ENCODE results near the gene ZNF629.
A peak's percentile ranks its signal among the peaks of the same experiment; 100 is the strongest.

Gene ZNF629

GRCh38 chr16:30755955-30756780 is 30.8 kb downstream of the ZNF629 start:
- CTCF ChIA-PET, result no interaction called here
- H3K9me3 Mint-ChIP-seq, result no peaks in the 10 kb centered on the region
- no peak overlapping the region for H3K4me3 Mint-ChIP-seq
- peaks cover 18% of the 10 kb centered on the region for H3K36me3 Mint-ChIP-seq
- no peak overlapping the region for H3K27ac Mint-ChIP-seq
- H3K4me1 Mint-ChIP-seq, result peaks cover 9% of the 10 kb centered on the region
- no peaks in the 10 kb centered on the region for H3K27me3 Mint-ChIP-seq
- DNase-seq, result no peak

GRCh38 chr16:30753596-30753995 is 33.4 kb downstream of the ZNF629 start:
- CTCF ChIA-PET, result no interaction called here
- H3K4me1 Mint-ChIP-seq, result peaks cover 14% of the 10 kb centered on the region
- DNase-seq, result no peak
- H3K27ac Mint-ChIP-seq, result no peak overlapping the region
- H3K27me3 Mint-ChIP-seq, result no peaks in the 10 kb centered on the region
- H3K9me3 Mint-ChIP-seq, result no peaks in the 10 kb centered on the region
- H3K4me3 Mint-ChIP-seq, result no peak overlapping the region
- peaks cover 19% of the 10 kb centered on the region for H3K36me3 Mint-ChIP-seq

- CTCF ChIA-PET, result no interaction called here
- Mint-ChIP-seq H3K9me3 (no peaks in the 10 kb centered on the region), H3K36me3 (peaks cover 19% of the 10 kb centered on the region), H3K4me3 (peak overlapping the region; percentile 22), H3K4me1 (peaks cover 28% of the 10 kb centered on the region), H3K27me3 (no peaks in the 10 kb centered on the region), H3K27ac (peak overlapping the region; percentile 43)
- DNase-seq, result no peak
Observed at GRCh38 chr16:30750876-30751465, 36.0 kb downstream of the ZNF629 start.

- CTCF ChIA-PET, result no interaction called here
- Mint-ChIP-seq H3K4me1 (peaks cover 28% of the 10 kb centered on the region), H3K9me3 (no peaks in the 10 kb centered on the region), H3K27me3 (no peaks in the 10 kb centered on the region), H3K36me3 (peaks cover 17% of the 10 kb centered on the region), H3K4me3 (no peak overlapping the region), H3K27ac (no peak overlapping the region)
- DNase-seq, result no peak
Observed at GRCh38 chr16:30750201-30750600, 36.8 kb downstream of the ZNF629 start.

- Mint-ChIP-seq H3K27me3 (no peaks in the 10 kb centered on the region), H3K27ac (peak overlapping the region; percentile 88), H3K36me3 (peaks cover 19% of the 10 kb centered on the region), H3K4me3 (peak overlapping the region; percentile 92), H3K4me1 (peaks cover 28% of the 10 kb centered on the region), H3K9me3 (no peaks in the 10 kb centered on the region)
- peak; percentile 60 for DNase-seq
- CTCF ChIA-PET, result interaction anchor here (1.0 kb wide), 2 partner anchors 55 to 97 kb away, joined by 3 to 4 read pairs; no protein-coding TSS in a partner anchor
Observed at GRCh38 chr16:30748634-30749445, 38.2 kb downstream of the ZNF629 start.

GRCh38 chr16:30747799-30748633 is 39.0 kb downstream of the ZNF629 start, which contains the start of gene PHKG2:
Gene PHKG2, plus strand, starts transcription at chr16:30748425. Its CDS starts 396 bp downstream, at chr16:30748821.
- CTCF ChIA-PET, result interaction anchor here (1.0 to 1.2 kb wide), 4 partner anchors 14 to 97 kb away, joined by 3 to 4 read pairs (median 4); no protein-coding TSS in a partner anchor
- no peaks in the 10 kb centered on the region for H3K27me3 Mint-ChIP-seq
- H3K9me3 Mint-ChIP-seq, result no peaks in the 10 kb centered on the region
- H3K4me1 Mint-ChIP-seq, result peaks cover 28% of the 10 kb centered on the region
- peak; percentile 99 for DNase-seq
- H3K36me3 Mint-ChIP-seq, result peaks cover 23% of the 10 kb centered on the region
- peak within 1 kb of the TSS; percentile 92 for H3K4me3 Mint-ChIP-seq
- peak within 1 kb of the TSS; percentile 90 for H3K27ac Mint-ChIP-seq

GRCh38 chr16:30747331-30747730 is 39.7 kb downstream of the ZNF629 start:
- no peaks in the 10 kb centered on the region for H3K27me3 Mint-ChIP-seq
- H3K36me3 Mint-ChIP-seq, result peaks cover 23% of the 10 kb centered on the region
- no peaks in the 10 kb centered on the region for H3K9me3 Mint-ChIP-seq
- CTCF ChIA-PET, result interaction anchor here (1.0 to 1.2 kb wide), 5 partner anchors 13 to 98 kb away, joined by 3 to 5 read pairs (median 4); no protein-coding TSS in a partner anchor
- no peak for DNase-seq
- H3K4me3 Mint-ChIP-seq, result peak overlapping the region; percentile 92
- H3K27ac Mint-ChIP-seq, result peak overlapping the region; percentile 90
- peaks cover 28% of the 10 kb centered on the region for H3K4me1 Mint-ChIP-seq

DNA sequence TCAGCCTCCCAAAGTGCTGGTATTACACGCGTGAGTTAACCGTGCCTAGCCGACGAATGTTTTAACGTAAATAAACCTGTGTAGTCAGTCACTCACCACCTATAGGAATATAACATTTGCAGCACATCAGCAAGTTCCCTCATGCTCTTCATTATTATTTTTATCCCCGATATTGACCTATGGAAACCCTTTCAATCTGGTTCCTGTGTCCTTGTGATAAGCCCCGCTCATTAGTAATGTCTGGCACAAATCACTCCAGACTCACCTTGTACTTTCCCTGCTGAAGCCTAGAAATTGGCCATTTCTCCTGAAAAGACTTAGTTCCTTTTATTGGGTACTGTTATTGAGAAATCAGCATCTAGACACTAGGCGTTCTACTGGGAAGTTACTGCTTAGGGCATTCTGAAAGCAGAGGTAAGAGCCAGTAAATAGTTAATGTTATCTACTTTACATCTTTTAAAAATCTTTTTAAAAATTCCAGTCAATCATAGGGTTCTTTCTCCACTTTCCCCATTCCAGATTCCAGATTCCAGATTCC is 40.3 kb downstream of the ZNF629 start:
- no peak for DNase-seq
- Mint-ChIP-seq H3K27ac (peak overlapping the region; percentile 90), H3K4me1 (peaks cover 28% of the 10 kb centered on the region), H3K9me3 (no peaks in the 10 kb centered on the region), H3K4me3 (no peak overlapping the region), H3K27me3 (no peaks in the 10 kb centered on the region), H3K36me3 (peaks cover 28% of the 10 kb centered on the region)
- CTCF ChIA-PET, result interaction anchor here (1.0 to 1.2 kb wide), 3 partner anchors 12 to 29 kb away, joined by 3 to 5 read pairs (median 4); no protein-coding TSS in a partner anchor

- Mint-ChIP-seq H3K27me3 (no peaks in the 10 kb centered on the region), H3K27ac (no peak overlapping the region), H3K4me1 (peaks cover 26% of the 10 kb centered on the region), H3K36me3 (peaks cover 33% of the 10 kb centered on the region), H3K9me3 (no peaks in the 10 kb centered on the region), H3K4me3 (no peak overlapping the region)
- CTCF ChIA-PET, result interaction anchor here (1.0 kb wide), 1 partner anchor 99 kb away, joined by 3 read pairs; no protein-coding TSS in a partner anchor
- DNase-seq, result no peak
Observed at GRCh38 chr16:30745082-30745481, 41.9 kb downstream of the ZNF629 start.

- no peaks in the 10 kb centered on the region for H3K27me3 Mint-ChIP-seq
- peaks cover 18% of the 10 kb centered on the region for H3K4me1 Mint-ChIP-seq
- H3K4me3 Mint-ChIP-seq, result no peak overlapping the region
- no peak overlapping the region for H3K27ac Mint-ChIP-seq
- CTCF ChIA-PET, result interaction anchor here (0.9 kb wide), 1 partner anchor 21 kb away, joined by 3 read pairs; no protein-coding TSS in a partner anchor
- DNase-seq, result no peak
- no peaks in the 10 kb centered on the region for H3K9me3 Mint-ChIP-seq
- H3K36me3 Mint-ChIP-seq, result peaks cover 34% of the 10 kb centered on the region
Observed at GRCh38 chr16:30744183-30744582, 42.8 kb downstream of the ZNF629 start.

- Mint-ChIP-seq H3K27me3 (no peaks in the 10 kb centered on the region), H3K36me3 (peaks cover 38% of the 10 kb centered on the region), H3K27ac (no peak overlapping the region), H3K4me3 (no peak overlapping the region), H3K9me3 (no peaks in the 10 kb centered on the region), H3K4me1 (peaks cover 15% of the 10 kb centered on the region)
- CTCF ChIA-PET, result interaction anchor here (0.9 kb wide), 1 partner anchor 21 kb away, joined by 3 read pairs; no protein-coding TSS in a partner anchor
- DNase-seq, result no peak
Observed at GRCh38 chr16:30743716-30744115, 43.3 kb downstream of the ZNF629 start.

DNA sequence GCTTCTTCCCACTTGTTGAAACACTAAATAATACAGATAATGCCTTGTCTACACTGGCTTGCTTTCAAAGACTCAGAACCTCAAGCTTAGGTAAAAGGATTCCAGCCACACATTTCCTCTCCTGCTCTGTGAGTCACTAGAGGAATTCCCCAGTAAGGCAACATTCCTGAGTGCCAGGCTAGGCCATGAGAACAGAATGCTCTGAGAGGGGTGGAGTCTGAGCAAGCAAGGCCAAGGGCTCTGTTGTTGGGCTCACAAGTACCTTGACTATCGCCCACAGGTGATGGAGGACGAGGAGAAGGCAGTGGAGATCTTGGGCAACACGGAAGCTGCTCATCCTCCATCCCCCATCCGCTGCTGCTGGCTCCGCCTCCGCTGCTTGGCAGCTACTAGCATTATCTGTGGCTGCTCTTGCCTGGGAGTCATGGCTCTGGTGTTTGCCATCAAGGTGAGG is 45.5 kb downstream of the ZNF629 start:
- no peak overlapping the region for H3K4me3 Mint-ChIP-seq
- DNase-seq, result no peak
- H3K9me3 Mint-ChIP-seq, result no peaks in the 10 kb centered on the region
- H3K27ac Mint-ChIP-seq, result peak overlapping the region; percentile 35
- H3K36me3 Mint-ChIP-seq, result peaks cover 54% of the 10 kb centered on the region
- no peaks in the 10 kb centered on the region for H3K27me3 Mint-ChIP-seq
- CTCF ChIA-PET, result no interaction called here
- H3K4me1 Mint-ChIP-seq, result no peaks in the 10 kb centered on the region
